Stimulated activated CD8-positive, alpha-beta memory T cell treated with anti-CD3 and anti-CD28 coated beads, Interleukin-12 subunit alpha, Interleukin-12 subunit beta, amount 100 ng/mL, for 1 hour (primary cell): ENCODE measurements around the gene GUF1.
"Not testable (repeated sequence)": the region's sequence is repeated elsewhere in the genome, so short reads cannot be mapped to it uniquely, and the experiment has no call there.

Experiments used
- DNase-seq: peaks from one replicate; pipeline ENCODE4 v3.0.0-alpha.2; 2020; ENCODE audit warnings: low read depth

Gene GUF1

DNA sequence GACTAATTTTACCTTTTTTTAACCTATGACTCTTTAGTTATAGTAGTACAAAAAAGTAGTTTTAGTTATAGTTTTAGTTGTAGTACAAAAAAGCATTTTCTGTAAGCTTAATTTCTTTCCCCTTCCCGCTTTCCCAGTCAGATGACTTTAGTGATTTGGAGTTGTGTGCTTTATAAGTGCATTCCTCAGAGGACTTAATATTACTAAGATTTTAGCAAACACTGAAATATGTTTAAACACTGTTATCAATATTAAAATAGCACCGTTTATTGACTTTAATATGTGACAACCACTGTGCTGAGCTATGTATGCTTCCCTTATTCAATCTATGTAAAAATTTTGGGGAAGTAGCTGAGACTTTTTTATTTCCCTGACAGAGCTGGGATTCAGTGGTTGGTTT, 22.8 kb downstream of the GUF1 start:
- DNase-seq = no peak

DNA sequence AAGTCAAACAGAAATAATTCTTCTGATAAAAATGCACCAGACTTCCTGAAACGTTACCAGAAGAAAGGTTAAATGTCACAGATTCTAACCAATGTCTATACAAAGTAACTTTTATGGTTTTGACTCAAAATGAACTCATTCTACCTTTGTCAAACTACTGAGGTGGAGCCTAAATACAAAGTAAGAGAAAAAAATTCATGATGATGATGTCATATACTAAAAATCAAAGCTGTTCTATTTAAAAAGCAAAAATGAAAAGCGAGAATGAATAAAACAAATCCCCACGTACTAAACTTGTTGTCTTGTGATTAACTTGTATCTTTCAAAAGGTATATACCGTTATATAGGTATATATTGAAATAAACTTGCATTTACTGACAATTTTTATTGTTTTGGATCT, 26.5 kb downstream of the GUF1 start:
- no peak for DNase-seq

DNA sequence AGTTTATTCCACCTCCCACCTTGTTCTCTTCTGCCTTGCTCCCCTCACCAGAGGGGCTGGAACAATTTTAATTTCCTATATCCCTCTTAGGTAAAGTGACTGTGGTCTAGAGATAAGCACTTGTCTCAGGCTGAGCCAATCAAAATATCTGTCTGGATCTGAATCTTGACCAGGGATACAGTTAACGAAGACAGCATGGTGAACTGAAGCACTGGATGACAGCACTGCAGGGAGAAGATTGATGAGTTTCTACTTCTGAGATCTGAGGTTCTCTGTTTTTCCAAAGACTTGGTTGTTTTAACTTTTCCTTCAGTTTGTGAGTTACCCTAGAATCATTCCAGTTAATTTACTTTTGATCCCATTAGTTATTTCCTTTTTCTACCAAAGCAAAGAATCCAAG, 34.9 kb downstream of the GUF1 start:
- no peak for DNase-seq

DNA sequence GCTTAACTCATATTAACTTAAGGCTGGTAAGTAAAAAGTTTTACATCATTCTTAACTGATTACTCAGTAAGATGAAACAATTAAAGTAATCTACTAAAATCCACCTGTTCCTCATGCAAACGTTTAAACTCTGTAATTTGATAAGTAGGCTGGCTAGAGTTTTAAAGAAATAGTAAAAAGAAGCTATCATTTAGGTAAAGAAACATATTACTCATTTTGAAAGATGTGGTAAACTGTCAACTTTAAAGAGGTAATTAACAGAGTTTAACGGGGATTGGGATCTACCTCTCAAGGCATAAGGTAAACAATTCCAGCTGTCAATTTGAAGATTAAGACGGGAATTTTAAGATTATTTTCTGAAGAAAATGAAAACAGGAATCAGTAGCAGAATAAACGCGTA, 38.4 kb downstream of the GUF1 start:
- DNase-seq = no peak

DNA sequence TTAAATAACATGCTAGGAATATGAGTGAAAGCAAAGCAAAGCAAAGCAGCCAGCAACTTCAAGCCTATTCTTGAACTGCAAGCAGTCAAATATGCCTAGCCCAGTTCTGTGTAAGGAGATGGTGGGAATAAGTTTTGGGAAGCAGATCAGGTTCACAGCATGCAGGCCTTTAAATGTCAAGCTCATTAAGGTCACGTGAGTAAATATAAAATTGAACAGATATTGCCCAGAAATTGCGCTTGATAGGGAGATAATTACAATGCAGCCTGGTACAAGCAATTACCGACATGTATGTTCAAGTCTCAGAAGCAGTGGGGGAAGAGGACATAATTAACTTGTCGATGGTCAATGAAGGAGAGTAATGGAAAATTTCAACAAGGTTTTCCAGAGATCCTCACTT, 42.2 kb downstream of the GUF1 start:
- no peak for DNase-seq

DNA sequence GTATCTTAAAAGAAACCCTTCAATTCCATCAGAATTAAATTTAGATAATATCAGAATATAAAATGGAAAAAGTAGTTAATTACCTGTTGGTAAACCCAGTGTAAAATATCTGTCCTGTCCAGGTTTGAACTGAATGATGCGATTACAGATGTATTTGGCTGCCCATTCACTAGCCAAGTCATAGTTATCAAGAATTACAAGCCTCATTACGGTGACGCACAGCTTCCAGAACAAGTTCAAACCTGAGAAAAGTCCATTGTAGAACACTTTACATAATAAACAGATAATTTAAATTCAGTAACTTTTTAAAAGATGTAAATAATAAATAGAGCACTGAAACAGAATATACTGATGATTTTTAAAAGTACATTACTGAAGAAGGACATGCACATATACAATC, 43.8 kb downstream of the GUF1 start:
- no peak for DNase-seq

DNA sequence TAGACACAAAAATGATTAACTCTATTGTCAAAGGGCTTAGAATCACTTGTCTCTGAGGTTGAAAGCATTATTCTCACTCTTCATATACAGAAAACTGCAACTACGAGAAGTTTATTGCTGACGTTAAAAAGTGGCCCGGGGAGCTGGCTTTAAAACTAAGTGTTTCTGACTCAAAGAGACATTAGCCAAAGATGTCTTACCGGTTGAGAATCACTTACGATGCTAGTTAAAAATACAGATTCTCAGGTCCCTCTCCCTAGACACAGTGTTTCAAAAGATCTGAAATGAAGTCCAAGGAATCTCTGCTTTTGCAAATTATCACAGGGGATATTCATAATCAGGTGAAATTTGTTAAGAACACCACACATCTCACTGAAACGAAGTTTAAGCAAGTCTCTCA, 46.9 kb downstream of the GUF1 start:
- DNase-seq = no peak

DNA sequence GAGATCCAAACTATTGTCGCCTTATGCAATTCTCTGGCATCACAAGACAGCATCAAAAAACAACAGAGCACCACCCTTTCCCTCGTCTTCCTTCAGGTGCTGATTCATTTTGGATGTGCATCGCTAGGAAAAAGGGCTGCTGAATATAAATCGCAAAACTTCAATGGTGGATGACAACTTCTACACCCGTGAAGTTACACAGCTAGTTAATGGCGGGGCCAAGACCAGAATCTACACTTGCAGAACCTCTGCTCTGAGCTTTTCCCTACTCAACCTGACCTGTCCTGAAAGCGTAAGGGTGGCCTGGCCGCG, 47.5 kb downstream of the GUF1 start:
- no peak for DNase-seq

DNA sequence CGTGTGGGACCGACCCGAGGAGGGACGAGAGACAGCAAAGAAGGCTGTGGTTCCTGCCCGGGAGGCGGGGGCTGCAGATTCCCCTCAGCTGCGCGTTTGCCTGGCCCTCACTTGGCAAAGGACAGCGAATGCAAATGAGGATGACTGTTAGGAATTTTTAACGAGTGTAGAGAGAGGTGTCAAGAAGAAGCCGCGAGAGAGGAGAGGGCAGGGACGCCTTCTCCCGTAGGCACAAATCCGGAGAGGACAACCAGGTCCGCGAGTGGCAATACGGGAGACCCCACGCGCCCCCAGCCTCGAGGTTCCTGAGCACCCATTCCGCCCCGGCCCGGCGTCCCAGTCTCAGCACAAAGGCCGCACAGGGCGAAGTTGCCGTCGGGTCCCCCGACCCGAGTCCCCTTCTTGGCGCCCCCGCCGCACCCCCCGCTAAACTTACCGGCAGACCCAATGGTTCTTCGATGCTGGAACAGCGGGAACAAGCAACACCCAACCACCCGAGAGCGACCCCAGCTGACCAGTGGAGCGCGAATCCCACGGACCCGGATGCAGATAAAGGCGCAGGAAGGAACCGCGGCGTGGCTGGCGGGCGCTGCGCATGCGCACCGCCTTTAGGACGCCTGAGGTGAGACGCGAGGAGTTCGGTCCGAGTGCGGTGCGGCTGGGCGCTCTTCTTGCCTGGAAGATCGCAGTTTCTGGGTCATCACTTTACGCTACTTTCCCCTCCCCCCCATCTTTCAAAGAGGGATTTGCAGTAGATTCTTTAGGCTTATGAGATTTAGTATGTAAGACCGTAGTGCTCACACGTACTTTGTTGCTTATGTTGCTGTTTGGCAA, 48.0 kb downstream of the GUF1 start, which contains the start of gene GNPDA2:
Gene GNPDA2 (minus strand): TSS at position 519 of the 834 bp plus-strand sequence. CDS start 4,349 bp downstream, outside the sequence.
- peak; percentile 66 for DNase-seq

DNA sequence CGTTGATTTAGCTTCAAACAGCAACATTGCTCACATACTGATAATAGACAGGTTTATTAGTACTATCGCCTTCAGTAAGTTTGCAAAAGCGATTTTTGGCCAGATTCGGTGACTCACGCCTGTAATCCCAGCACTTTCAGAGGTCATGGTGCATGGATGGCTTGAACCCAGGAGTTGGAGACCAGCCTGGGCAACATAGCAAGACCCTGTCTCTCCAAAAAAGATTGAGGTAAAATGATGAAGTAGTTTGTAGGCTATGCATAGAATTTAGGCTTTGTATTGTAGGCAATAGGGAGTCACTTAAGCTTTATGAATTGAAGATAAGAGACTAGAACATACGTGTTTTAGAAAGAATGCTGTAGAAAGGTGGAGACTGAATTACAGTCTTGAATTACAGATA, 49.3 kb downstream of the GUF1 start:
- no peak for DNase-seq

DNA sequence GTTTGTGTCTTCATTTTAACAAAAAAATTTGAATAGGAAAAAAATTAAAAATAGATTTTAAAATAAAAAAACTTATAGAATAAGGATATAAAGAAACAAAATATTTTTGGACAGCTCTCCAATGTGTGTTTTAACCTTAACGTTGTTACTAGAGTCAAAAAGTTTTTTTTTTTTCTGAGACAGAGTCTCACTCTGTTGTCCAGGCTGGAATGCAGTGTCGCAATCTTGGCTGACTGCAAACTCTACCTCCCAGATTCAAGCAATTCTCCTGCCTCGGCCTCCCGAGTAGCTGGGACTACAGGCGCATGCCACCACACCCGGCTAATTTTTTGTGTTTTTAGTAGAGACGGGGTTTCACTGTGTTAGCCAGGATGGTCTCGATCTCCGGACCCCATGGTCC, 50.5 kb downstream of the GUF1 start:
- not testable (repeated sequence) for DNase-seq

DNA sequence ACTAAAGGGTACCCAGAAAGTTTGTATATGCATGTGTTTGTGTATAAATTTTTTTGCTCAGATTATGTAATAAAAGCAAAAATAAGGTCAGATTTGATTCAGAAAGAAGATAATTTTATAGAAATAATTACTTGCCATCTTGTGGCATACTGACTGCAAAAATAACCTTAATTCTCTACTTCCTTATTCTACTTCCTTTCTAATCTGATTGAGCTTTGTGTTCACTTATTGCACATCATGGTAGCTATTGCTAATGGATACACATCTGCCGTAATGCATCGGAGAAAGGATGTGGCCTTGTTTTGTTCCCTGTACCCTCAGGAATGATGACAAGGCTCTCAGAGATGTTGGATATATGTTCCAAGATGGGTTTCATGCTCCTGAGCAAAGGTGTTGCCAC, 58.7 kb downstream of the GUF1 start:
- no peak for DNase-seq

DNA sequence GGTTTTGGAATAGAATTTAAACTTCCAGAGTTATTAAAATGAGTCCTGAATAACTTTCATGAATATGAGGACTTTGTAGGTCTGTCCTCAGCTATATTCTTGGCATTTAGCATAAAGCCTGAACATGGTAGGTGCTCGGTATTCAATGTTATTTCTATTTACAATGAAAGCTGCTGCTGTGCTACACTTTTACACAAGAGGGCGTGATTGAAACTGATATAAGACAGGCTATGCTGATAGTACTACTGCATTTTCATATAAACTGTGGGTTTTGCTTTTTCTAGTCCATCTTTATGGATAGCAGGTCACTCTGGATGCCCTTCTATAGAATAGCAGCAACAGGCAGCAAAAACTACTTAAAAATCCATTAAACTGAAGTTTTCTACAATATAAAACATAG, 60.4 kb downstream of the GUF1 start:
- no peak for DNase-seq

DNA sequence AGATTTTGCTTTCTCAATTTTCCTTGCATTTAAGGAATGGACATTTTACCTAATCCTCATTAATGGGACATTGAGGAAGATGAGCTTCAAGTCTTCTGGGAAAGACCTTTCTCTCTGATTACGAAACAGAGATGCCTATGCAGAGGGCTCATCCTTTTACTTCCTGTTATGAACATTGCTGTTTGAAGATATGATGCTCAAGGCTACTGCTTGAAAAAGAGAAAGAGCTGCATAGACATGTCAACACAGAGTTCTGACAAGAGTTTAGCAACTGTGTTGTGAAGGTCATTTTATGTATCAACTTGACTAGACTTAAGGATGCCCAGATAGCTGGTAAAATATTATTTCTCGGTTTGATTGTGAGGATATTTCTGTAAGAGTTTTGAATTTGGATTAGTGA, 62.0 kb downstream of the GUF1 start:
- no peak for DNase-seq
